H54 (cell line): Measurements from ENCODE around the gene GRB14.
A peak's percentile ranks its signal among the peaks of the same experiment; 100 is the strongest.

Experiments used
- DNase-seq: peaks from one replicate; pipeline ENCODE4 v3.0.0; 2011; ENCODE audit warnings: low spot score, mixed read lengths; ENCODE audit not compliant: insufficient read length
- FAIRE-seq: peaks from 3 replicates; lab custom pipeline; 2011; peaks lifted over from hg19 to GRCh38; lab: Jason Lieb, UNC
- POLR2A ChIP-seq: IDR thresholded peaks from 2 replicates; pipeline ENCODE4 v1.6.1; 2011; ENCODE audit warnings: low read depth, mild to moderate bottlenecking, low read length

The GRB14 gene

DNA sequence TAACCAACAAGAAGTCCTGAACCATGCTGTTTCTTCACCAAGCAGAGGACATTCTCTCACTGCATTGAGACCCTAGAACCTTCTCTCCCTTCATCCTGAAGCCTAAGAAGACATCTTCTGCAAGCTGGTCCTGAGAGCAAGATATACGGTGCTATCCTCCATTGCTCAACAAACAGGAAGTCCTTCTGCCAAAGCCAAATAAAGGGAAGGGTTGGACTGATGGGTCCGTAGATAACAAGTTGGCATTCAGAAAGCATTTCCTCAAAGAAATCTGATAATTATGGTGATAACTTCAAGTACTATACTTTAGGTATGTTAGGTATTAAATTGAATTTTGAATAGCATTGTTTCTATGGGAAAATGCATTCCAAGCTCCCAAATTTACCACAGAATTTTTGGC is 23.3 kb downstream of the GRB14 start:
- TF ChIP-seq POLR2A = no peak
- DNase-seq (no peak), FAIRE-seq (no peak)

DNA sequence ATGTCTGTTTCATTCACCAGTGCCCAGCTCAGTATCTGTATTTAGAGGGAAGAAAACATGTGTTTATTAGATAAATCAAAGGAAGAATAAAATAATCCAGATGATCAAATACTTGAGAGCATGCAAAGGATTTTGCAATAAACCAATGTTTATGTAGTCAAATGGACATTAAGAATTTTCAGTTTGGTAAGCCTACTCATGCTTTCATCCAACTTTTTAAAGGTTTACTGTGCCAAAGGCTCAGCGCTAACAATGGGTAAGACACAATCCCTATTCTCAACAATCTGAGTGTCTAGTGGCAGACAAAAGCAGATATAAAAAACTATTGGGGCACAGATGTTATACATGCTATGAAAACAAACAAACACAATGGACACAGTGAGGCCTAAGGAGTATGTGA is 26.3 kb downstream of the GRB14 start:
- DNase-seq = no peak
- FAIRE-seq = no peak
- no peak for TF ChIP-seq POLR2A

DNA sequence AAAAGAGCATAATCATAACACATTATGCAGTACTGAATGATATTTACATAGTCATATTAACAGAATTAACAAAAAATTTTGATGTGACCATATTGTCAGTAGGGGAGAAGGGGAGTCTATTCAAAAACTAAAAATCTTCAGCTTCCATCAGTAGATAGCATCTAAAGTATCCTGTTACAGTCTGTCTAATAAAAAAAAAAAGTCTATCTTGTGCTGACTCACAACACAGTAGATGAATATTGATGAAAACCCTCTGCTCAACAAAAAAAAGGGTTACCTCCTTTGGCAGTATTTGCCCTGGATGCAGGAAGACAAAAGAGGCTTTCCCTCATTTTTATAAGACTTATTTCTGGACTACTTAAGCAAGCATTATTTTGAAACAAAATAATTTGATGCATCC is 27.3 kb downstream of the GRB14 start:
- FAIRE-seq (no peak), DNase-seq (no peak)
- no peak for TF ChIP-seq POLR2A

DNA sequence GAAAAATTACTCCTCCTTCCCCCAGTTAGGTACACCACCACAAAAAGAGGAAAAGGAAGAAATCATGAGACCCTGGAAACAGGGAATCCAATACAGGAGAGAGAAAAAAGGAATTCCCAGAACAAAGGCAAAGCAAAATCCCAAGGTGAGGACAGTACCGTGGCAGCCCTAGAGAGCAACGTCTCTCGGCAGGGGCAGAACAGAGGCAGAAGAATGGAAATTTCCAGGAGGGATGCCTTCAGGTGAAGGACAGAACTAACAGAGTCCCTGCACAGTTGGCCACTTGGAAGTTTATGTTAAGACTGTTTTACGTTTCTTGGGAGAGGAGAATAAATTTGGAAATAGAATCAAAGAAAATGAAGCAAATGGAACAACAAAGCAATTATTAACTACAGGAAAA is 27.7 kb downstream of the GRB14 start:
- no peak for TF ChIP-seq POLR2A
- DNase-seq = no peak
- FAIRE-seq = no peak

DNA sequence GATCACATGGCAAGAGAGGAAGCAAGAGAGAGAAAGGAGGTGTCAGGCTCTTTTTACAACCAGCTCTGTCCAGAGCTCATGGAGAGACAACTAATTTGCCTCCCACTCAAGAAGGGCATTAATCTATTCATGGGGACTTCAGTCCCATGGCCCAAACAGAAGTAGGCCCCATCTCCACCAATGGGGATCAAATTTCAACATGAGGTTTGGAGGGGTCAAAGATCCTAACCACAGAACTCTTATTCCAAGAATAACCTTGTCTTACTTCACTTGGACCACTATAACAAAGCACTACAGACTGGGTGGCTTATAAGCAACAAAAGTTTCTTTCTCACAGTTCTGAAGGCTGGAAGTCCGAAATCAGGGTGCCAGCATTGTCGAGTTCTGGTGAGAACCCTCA is 31.8 kb downstream of the GRB14 start:
- DNase-seq = no peak
- FAIRE-seq = no peak
- no peak for TF ChIP-seq POLR2A

DNA sequence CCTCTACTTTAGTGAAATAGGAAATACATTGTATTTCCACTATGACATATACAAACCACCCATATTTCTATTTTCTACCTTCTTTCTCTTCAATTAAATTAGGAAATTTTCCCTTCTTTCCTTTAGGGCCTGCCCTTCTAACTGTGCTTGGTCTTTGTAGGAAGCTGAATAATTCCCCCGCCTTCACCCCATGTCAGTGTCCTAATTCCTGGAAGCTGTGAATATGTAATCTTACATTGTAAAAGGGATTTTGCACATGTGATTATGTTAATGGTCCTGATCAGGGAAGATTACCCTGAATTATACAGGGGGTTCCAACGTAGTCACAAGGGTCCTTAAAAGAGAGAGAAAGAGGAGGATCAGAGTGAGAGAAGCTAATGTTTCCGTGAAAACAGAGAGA is 40.2 kb downstream of the GRB14 start:
- DNase-seq (no peak), FAIRE-seq (no peak)
- TF ChIP-seq POLR2A = no peak

DNA sequence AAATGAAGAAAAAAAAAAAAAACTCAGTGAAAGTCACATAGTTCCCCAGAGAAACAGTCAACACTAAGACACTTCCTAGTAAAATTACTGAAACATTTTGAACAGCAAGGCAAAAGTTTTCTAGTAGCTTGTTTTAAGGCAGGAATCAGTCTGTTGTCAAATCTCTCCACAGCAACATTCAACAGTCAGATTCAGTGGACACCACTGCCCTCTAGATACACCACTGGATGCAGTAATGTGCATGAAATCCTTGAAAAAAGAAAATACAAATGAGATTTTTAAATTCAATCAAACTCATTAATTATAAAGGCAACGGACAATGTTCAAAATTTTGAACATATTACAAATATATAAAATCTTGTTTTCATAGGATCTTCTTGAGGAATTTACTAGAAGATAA is 46.4 kb downstream of the GRB14 start:
- TF ChIP-seq POLR2A = no peak
- FAIRE-seq (no peak), DNase-seq (no peak)

DNA sequence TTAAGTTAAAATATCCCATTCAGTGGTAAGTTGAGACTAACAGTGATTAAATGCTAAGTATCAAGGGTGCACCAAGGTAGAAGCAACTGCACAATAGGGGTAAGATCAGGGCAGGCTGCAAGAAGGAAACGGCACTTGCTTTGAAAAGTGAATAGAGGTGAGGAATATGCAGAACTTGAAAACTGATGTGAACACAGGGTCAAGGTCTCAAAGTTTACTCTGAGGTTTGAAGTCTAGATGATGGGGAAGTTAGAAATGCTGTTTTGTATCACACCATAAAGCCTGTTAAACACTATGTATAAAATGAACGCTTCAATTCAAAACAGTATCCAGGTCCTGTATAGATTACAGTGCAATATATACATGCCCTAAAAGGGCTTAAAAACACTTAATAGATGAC is 50.8 kb downstream of the GRB14 start:
- no peak for TF ChIP-seq POLR2A
- FAIRE-seq (no peak), DNase-seq (no peak)

DNA sequence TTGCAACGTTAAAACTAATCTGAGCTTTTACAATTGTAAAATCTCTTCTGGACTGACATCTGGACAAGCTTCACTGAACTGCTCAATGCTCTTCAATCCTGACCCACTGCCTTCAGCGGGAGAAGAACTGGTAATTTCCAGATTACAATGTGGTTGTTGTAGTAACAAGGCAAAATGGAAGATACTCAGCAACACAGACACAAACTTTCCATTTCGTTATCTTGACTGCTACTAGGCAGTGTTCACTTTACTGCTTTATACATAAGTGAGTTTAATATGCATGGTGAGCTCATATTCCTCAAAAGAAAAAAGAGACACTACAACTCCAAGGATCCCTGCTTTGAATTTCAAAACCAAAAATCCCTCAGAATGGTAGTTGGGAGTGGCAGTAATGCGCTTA is 51.9 kb downstream of the GRB14 start:
- DNase-seq (no peak), FAIRE-seq (no peak)
- TF ChIP-seq POLR2A = no peak

DNA sequence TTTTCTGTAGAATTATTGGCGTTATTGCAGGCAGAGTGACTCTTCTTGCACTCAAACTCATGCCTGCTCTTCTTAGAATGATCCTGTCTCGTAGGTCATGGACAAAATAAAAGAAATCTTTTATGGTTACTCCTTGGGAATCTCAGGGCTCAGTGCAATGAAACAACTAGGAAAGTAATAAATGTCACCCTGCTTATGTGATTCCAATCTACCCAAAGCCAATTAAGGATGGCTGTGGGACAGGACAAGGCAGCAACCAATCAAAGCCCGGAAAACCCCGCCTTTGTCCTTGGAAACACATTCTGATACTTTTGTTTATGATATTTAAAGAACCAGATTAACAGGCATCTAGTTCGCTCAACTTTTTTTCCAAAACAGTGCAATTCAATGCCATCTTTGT is 53.0 kb downstream of the GRB14 start:
- FAIRE-seq = no peak
- no peak for DNase-seq
- no peak for TF ChIP-seq POLR2A

DNA sequence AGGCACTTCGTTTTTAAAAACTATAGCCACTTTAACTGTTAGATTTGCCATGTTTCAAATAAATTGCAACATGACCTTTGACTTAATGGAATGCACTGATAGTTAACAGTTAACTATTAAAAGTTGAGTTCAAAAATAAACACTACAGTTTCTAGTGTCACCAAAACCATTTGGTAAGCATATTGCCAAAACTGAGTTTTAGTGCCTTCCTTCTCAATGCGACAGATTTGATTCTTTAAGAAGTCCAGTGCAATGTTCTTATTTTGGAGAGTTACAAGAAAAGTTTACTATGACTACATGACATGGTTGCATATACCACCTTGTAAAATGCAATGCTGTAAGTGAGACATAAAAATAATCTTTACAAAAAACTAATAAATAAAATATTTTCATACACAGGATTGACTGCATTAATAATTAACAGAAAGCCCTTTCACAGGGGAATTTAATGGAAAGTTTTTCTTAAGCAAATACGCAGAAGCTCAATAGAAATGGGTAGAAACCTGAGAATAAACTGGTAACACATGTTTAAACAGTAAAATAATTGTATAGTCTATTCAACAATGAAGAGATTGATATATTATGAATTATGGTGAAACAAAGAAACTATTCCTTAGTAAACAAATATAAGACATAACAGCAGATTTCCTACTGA is 53.8 kb downstream of the GRB14 start:
- no peak for TF ChIP-seq POLR2A
- FAIRE-seq (no peak), DNase-seq (no peak)

DNA sequence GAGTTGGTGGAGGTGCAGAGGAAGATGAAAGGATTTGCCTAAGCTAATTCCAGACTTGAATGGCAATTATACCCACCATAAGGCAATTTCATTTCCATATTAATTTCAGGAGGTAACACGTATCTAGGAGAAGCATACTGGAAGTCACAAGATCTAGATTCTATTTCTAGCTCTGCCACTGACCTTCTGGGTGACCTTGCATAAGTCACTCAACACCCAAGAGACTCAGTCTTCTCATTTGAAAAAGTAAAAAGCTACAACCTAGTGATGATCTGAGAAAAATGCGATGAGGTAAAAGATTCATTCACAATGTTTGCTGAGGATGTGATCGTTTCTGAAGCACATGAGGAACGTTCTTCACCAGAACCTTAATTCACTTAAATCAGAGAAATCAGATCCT is 55.9 kb downstream of the GRB14 start:
- FAIRE-seq (peak; percentile 70), DNase-seq (no peak)

DNA sequence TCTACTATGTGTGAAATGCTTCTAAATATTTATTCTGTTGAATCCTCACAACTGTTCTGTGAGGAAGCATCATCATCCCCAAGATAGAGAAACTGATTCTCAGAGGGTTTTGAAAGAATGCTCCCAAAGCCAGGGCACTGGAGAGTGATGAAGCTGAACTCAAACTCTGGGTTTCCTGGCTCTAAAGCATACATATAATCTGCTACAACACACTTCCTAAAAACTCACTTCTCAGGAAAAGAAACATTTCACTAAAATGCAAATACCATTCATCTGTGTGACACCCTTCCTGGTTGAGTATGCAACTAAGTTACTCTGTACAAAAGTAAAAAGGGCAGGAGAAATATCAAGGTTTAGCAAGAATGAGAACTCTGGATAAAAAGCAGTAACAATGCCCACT is 58.6 kb downstream of the GRB14 start:
- no peak for TF ChIP-seq POLR2A
- FAIRE-seq (no peak), DNase-seq (no peak)

More for the DNA sequence above, 55.9 kb downstream of the GRB14 start:
- no peak for TF ChIP-seq POLR2A

DNA sequence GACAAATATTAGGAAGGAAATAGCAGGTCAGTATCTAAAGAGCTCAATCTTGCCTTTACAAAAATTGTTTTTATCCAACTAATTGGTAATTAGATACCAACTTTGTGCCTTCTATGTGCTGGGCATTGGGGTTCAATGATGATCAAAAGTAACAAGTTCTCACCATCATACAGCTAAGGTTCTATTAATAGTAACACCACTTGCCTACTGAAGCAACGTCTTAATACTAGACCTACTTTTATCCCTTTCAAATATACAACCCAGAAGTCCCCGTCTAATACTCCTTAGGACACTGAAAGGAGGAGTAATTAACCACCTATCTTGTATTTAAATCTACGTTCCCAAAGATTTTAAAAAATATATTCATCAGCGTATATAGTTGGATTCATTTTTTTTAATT is 59.3 kb downstream of the GRB14 start:
- TF ChIP-seq POLR2A = no peak
- FAIRE-seq (no peak), DNase-seq (no peak)

DNA sequence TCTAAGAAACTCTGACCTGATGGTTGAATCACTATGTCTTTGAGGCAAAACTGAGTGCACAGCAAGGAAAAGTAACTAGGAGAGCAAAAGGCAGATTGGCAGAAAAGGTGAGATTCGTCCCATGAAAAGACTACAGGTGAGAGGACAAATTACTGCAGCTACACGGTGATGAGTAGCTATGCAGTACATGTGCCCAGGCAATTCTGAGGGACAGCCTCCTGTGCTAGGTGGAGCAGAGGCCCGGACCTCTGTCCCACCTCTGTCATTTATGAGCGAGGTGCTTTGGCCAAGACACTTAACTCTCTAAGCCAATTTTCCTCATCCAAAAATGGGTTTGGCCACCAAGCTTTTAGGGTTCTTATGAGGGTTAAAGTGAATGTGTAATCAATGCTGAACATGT is 59.9 kb downstream of the GRB14 start:
- no peak for TF ChIP-seq POLR2A
- no peak for DNase-seq
- FAIRE-seq = no peak
